NCI-H774 (cell line): Measurements from ENCODE around the gene CNTNAP2.
A peak's percentile ranks its signal among the peaks of the same experiment; 100 is the strongest.
"Not testable (repeated sequence)": the region's sequence is repeated elsewhere in the genome, so short reads cannot be mapped to it uniquely, and the experiment has no call there.

Experiments
- DNase-seq: peaks from one replicate; lab custom pipeline; 2025; lab: John Stamatoyannopoulos, UW

CNTNAP2 gene

GRCh38 chr7:148261996-148262688 lies 2145.5 kb downstream of the CNTNAP2 start:
- no peak for DNase-seq

DNA sequence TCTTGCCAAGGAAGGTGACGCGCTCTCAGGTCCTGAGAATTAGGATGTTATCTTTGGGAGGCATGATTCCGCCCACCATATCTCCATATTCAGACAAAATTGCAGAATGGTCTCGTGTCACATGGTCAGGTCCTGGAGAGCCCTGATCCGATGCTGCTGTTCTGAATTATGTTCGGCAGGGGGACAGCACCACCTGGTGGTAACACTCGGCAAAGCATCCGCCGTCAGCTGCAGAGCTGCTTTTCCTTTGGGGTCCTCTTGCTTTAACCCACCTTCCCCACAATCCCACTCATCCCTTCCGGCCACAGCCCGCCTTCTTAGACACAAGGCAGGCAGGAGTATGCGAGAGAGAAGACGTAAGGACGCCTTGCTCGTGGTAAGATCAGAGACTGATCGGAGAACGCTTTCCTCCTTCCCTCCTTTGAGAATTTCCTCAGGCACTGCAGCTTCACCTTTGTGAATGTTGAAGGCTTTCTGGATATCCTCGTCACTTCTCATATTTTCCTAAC lies 2146.2 kb downstream of the CNTNAP2 start:
- no peak for DNase-seq

DNA sequence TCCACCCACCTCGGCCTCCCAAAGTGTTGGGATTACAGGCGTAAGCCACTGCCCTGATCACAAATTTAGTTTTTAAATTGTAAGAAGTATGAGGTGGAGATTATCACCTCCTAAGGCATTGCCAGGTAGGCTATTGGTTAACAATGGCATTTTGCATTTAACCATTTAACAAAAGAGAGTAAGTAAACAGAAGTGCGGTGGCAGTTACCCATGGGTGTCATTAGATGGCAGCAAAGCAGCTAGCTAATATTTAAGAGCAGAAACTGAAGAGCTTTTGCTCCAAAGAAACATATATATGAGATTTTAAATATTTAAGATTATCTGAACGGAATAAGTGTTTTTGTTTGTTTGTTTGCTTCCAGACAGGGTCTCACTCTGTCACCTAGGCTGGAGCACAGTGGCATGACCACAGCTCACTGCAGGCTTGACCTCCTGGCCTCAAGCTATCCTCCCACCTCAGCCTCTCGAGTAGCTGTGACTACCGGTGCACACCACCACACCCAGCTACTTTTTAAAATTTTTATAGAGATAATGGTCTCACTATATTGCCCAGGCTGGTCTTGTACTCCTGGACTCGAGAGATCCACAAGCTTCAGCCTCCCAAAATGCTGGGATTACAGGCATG lies 2148.4 kb downstream of the CNTNAP2 start:
- peak; percentile 39 for DNase-seq

- no peak for DNase-seq
These were observed 2149.3 kb downstream of the CNTNAP2 start for GRCh38 chr7:148265896-148266295.

GRCh38 chr7:148266795-148267194 lies 2150.2 kb downstream of the CNTNAP2 start:
- DNase-seq: no peak

GRCh38 chr7:148270576-148270975 lies 2154.0 kb downstream of the CNTNAP2 start:
- no peak for DNase-seq

GRCh38 chr7:148274118-148274517 lies 2157.5 kb downstream of the CNTNAP2 start:
- DNase-seq: no peak

- DNase-seq: no peak
These were observed 2158.8 kb downstream of the CNTNAP2 start for GRCh38 chr7:148275359-148275890.

DNA sequence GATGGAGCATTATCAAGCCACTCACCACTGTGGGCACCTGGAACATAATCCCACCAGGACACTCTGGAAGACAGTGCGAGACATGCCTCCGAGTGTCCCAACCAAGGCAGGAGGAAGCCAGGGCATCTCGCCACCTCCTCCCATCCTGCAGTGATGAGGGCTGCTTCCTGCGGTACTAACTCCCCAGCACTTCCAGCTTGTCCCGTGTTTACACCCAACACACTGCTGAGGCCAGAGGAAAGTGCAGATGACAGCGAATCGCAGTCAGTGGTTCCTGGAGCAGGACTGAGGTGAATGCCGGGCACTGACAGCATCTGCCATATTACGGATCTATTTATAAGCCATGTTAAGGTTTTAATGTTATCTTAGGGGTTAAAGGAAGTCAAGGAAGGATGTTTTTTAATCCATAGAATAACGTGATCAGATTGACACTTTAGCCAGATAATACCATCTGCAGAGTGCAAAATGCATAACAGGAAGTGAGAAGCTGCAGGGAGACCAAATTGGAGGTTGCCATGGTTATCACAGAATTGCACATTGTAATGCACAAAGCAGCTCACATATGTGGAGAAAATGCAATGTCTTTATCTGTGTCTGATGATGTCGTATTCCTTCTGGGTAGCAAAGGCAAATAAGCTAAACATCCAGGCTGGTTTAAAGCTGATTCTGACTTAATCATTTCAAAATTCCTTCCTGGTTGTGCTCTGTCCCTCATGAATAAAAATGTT lies 2159.9 kb downstream of the CNTNAP2 start:
- DNase-seq: no peak

- DNase-seq: no peak
These were observed 2160.6 kb downstream of the CNTNAP2 start for GRCh38 chr7:148277042-148277660.

DNA sequence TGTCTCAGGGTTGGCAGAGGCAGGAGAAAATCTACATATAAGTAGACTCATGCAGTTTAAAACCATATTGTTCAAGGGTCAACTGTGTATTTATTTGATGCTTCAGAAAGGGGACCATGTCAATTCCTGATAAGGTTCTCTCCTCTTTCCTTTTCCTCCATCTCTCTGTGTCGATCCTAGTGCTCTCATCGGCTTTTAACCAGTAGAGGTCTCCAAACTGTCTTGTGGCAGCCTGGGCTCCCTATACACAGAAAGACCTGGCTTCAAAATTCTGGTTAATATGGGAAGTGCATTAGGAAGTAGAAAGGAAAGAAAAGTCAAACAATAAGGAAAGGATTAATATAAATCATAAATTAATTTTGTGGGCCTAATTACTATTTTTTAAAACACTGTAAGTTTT lies 2169.5 kb downstream of the CNTNAP2 start:
- no peak for DNase-seq

GRCh38 chr7:148287538-148287937 lies 2170.9 kb downstream of the CNTNAP2 start:
- no peak for DNase-seq

- DNase-seq: no peak
These were observed 2172.1 kb downstream of the CNTNAP2 start for GRCh38 chr7:148288592-148289151.

- DNase-seq: no peak
These were observed 2173.0 kb downstream of the CNTNAP2 start for GRCh38 chr7:148289630-148290029.

- no peak for DNase-seq
These were observed 2173.9 kb downstream of the CNTNAP2 start for GRCh38 chr7:148290538-148290937.

DNA sequence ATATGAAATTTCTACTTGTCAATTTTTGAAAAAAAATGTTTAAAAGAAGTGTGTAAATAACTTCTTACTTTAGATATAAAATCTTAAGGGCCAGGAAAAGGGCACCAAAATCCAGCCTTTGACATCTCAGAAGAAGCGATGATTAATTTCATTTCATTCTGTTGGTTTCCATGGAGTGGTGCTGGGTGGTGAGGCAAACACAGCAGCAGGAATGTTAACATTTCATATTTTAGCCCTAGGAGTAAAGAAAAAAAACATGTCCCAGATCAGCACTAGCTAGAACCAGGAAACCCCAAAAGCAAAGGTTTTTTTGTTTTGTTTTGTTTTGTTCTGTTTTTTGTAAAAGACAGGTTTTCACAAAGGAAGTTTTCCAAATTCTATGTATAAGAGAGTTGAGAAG lies 2175.2 kb downstream of the CNTNAP2 start:
- no peak for DNase-seq

DNA sequence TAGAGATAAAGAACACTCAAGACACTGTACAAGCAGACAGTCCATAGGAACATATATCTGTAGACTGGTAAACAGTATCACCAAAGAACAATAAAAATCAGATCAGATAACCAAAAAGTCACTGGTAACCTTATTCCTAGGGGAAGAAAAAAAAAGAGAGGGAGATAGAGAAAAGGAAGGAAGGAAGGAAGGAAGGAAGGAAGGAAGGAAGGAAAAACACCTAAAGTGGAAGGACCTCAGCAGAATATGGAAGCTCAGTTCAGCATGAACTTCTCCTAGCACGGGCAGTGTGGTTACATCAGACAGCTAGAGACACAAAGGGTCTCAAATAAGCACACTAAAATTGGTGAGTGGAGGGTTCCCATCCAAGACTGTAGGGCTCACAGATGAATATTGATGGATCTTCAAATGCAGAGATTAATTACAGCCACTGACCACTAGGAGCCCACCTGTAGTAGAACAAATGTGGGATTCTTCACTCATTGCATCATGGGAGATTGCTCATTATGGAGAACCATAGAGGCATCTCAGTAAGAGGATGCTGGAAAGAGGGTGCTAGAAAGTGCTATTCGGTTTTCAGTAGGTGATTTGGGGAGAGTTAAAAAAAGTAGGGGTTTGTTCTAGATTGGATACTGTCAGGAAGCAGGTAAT lies 2180.5 kb downstream of the CNTNAP2 start:
- no peak for DNase-seq

DNA sequence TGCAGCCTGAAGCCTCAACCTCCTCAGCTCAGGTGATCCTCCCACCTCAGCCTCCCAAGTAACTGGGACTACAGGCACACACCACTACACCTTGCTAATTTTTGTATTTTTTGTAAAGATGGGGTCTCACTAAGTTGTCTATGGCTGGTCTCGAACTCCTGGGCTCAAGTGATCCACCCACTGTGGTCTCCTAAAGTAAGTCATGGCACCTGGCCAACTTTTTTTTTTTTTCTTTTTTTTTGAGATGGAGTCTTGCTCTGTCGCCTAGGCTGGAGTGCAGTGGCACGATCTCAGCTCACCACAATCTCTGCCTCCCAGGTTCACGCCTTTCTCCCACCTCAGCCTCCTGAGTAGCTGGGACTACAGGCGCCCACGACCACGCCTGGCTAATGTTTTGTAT lies 2182.2 kb downstream of the CNTNAP2 start:
- not testable (repeated sequence) for DNase-seq

GRCh38 chr7:148299350-148300276 lies 2183.0 kb downstream of the CNTNAP2 start:
- no peak for DNase-seq

DNA sequence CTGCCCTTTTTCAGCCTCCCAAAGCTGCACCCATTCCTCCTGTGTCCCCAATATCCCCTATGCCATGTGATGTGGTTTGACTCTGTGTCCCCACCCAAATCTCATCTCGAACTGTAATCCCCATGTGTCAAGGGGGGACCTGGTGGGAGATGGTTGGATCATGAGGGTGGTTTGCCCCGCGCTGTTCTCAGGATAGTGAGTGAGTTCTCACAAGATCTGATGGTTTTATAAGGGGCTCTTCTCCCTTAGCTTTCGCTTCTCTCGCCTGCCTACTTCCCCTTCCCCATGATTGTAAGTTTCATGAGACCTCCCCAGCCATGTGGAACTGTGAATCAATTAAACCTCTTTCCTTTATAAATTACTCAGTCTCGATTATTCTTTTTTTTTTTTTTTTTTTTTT lies 2185.8 kb downstream of the CNTNAP2 start:
- not testable (repeated sequence) for DNase-seq
